Fibroblast of pulmonary artery (primary cell): ENCODE results near the gene C4orf54.

ENCODE experiments used
- DNase-seq: peaks from one replicate; pipeline ENCODE4 v3.0.0-alpha.2; 2010; ENCODE audit warnings: low read depth
- H3K4me3 ChIP-seq: replicated peaks from 2 replicates; pipeline ENCODE4 v1.5.1; 2011; ENCODE audit warnings: low read depth, mild to moderate bottlenecking, control low read depth, low read length, moderate library complexity
- TF ChIP-seq, protein P1 (sequence below): IDR thresholded peaks from 2 replicates; pipeline ENCODE4 v1.5.1; 2011; ENCODE audit warnings: mild to moderate bottlenecking, control low read depth, low read length, inconsistent platforms; ENCODE audit errors: missing control alignments

The C4orf54 gene

GRCh38 chr4:99648321-99648720, 9.3 kb downstream of the C4orf54 start:
- no peak overlapping the region for H3K4me3 ChIP-seq
- TF ChIP-seq, protein P1, sequence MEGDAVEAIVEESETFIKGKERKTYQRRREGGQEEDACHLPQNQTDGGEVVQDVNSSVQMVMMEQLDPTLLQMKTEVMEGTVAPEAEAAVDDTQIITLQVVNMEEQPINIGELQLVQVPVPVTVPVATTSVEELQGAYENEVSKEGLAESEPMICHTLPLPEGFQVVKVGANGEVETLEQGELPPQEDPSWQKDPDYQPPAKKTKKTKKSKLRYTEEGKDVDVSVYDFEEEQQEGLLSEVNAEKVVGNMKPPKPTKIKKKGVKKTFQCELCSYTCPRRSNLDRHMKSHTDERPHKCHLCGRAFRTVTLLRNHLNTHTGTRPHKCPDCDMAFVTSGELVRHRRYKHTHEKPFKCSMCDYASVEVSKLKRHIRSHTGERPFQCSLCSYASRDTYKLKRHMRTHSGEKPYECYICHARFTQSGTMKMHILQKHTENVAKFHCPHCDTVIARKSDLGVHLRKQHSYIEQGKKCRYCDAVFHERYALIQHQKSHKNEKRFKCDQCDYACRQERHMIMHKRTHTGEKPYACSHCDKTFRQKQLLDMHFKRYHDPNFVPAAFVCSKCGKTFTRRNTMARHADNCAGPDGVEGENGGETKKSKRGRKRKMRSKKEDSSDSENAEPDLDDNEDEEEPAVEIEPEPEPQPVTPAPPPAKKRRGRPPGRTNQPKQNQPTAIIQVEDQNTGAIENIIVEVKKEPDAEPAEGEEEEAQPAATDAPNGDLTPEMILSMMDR: no peak
- no peak for DNase-seq

- DNase-seq: no peak
- no peak overlapping the region for H3K4me3 ChIP-seq
These were observed 10.6 kb downstream of the C4orf54 start for GRCh38 chr4:99647071-99647470.

GRCh38 chr4:99645638-99646037, 12.0 kb downstream of the C4orf54 start:
- H3K4me3 ChIP-seq: no peak overlapping the region
- TF ChIP-seq, protein P1: no peak
- no peak for DNase-seq

More at GRCh38 chr4:99647071-99647470, 10.6 kb downstream of the C4orf54 start:
- TF ChIP-seq, protein P1: no peak

DNA sequence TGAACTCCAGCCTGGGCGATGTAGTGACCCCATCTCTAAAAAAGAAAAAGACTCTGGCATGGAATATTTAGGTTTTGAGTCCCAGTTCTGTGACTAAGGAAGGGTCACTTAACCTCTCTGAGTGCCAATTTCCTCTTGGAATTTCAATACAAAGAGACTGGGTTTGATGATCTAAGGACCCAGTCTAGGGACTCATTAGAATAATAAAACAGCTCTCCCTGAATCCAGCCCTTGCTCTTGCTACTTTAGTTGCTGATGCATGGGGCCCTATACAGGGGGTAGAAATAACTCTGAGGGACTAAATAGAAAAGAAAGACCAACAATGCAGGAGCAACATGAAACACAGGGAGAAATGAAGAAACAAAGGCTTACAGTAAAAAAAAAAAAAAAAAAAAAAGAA, 12.6 kb downstream of the C4orf54 start:
- DNase-seq: no peak
- TF ChIP-seq, protein P1: no peak
- no peak overlapping the region for H3K4me3 ChIP-seq

- TF ChIP-seq, protein P1: no peak
- DNase-seq: no peak
These were observed 13.2 kb downstream of the C4orf54 start for GRCh38 chr4:99644453-99644852.

DNA sequence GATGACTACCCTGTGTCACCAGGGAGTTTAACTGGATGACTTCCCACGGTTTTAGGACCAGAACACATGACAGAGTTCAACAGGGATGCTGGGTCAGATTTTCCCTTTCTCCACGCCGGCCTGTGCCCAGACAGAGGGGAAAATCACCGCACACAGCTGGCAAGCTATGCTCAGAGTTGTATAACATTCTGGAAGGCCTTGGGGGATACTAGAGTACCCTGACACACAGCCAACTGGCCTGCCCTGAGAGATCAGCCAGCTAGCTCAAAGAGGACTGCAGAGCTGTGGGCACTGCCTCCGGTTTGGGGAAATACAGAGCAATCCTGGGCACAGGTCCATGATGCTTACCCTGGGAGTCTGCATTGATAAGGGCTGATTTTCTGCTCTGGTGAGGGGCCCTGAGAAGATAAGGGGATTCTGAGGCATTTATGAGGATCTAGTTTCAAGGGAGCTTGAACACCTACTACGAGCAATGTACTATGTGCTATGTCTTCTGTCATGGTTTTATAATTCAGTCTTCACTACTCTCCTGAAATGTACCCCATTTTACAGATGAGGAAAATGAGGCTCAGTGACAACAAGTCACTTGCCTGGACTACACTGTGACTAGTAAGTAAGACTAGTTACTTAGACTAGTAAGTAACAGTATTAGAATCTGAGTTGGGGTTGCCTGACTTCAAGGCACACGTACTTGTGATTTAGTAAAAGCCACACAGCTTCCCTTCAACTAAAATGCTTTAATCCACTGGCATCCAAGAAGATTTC, 14.7 kb downstream of the C4orf54 start:
- TF ChIP-seq, protein P1: no peak
- peak; percentile 3 for DNase-seq

More at GRCh38 chr4:99644453-99644852, 13.2 kb downstream of the C4orf54 start:
- no peak overlapping the region for H3K4me3 ChIP-seq

DNA sequence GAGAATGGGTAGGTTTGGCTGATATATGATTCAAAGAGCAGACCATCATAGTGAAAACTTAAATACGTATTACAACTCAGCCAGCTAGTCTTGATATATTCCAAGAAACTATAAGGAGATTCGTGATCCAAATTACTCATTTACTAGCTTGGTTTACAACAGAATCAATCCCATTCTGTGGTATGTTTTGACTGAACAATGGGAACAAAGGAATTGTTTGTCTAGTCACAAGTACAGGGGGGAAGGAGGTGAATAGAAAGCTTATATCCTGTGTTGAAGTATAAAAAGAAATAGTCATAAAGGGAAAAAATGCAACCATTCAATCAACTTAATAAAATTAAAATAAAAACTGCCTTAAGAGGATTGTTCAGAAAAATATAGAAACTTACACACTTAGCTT, 17.0 kb downstream of the C4orf54 start:
- TF ChIP-seq, protein P1: no peak
- H3K4me3 ChIP-seq: no peak overlapping the region
- DNase-seq: no peak

More for the DNA sequence above, 14.7 kb downstream of the C4orf54 start:
- H3K4me3 ChIP-seq: no peak overlapping the region
